GM12874 (cell line): Measurements from ENCODE around the gene RXRA.

ENCODE experiments used
- CTCF ChIP-seq: IDR thresholded peaks from 2 replicates; pipeline ENCODE4 v1.5.1; 2011; ENCODE audit warnings: low read depth, mild to moderate bottlenecking, control low read depth, low read length, moderate library complexity; ENCODE audit not compliant: insufficient read depth

The RXRA gene

GRCh38 chr9:134437403-134438194, 111.3 kb downstream of the RXRA start:
- TF ChIP-seq CTCF = no peak

DNA sequence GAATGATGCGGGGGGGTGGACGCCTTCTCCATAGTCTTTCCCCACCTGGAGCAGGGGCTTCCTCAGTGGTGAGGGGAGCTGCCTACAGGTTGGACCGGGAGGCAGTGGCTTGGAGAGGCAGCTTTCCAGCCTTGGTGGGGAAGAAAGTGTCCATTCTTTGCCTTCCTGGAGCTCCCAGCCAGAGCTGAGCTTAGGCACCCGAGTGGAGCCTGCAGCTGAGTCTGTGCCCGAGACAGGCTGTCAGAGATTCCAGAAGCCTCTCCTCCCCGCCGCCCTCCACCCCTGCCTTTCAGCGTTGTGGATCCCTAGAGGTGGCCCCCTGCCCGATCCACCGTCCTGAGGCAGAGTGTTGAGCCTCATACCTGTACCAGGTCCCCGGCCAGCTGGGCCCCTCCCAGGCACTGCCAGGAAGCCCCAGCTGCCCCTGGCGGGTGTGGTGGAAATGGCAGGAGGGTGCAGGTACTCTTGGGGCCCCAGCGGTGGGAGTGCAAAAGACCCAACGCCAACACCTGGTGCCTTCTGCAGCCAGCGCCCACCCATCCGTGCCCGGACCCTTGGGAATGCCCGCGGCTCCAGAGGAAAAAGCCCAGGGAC, 112.0 kb downstream of the RXRA start:
- no peak for TF ChIP-seq CTCF

GRCh38 chr9:134439368-134439784, 113.1 kb downstream of the RXRA start:
- no peak for TF ChIP-seq CTCF

DNA sequence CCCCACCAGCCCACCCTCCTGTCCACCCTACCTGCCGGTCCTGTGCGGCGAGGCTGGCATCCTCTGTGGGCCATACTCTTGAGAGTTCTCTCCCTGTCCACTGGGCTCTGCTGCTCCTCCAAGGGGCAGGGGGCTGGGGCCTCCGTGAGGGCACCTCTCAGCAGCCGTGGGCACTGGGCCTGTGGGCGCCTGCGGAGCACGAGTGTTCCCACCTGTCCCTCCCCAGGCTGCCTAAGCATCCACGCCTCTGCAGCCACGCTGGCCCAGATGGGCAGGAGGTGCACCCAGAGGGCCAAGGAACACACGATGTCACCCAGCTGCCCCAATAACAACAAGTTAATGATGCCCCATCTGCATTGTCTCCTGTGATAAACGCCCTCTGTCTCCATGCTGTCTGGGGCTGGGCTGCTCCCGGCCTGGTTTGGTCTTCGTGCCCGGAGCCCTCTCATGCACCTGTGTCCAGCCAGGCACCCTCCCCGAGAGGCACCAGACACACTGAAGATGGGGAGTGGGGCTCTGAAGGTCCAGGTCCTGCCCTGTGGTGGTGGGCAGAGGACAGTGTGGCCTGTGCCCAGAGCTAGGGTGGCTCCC, 114.5 kb downstream of the RXRA start:
- TF ChIP-seq CTCF = no peak

DNA sequence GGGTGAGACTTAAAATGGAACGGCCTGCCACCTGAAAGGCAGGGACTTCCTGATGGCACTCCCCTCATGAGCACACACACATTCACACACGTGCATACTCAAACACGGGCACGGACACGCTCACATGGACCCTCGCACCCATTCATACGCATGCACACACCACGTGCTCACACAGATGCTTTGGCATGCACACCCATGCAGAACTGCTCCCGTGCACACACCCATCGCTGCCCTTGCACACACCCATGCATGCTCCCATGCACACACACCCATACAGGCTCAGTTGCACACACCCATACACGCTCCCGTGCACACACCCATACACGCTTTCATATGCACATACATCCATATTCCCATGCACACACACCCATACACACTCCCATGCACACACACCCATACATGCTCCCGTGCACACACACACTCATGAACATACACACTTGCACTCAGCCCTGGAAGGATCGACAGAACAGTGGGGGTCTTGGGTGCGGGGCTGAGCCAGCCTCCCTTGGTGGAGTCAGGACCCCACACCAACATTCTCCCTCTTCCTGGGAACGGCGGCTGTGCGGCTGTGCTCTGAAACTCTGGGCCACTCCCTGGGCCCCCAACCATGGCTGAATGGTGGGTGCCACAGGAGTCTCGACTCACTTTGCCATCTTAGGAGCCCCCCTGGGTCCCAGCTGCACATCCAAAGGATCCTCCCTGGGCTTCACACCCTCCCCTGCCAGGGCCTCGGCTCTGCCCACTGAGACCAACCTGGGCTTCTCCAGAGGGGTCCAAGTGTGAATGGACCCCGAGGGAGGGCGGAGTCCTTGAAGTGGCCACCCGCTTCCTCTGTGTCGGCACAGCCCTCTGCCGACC, 115.2 kb downstream of the RXRA start:
- TF ChIP-seq CTCF = no peak

GRCh38 chr9:134442085-134442474, 115.8 kb downstream of the RXRA start:
- TF ChIP-seq CTCF = no peak
